HG03558 (cell line): ENCODE data around the gene PSMD6.

Experiments used
- ATAC-seq: cut with Tn5 transposase; IDR thresholded peaks from one replicate; pipeline ENCODE4 v1.9.1; 2021; ENCODE audit warnings: moderate number of reproducible peaks; ENCODE audit not compliant: unreplicated experiment; ENCODE audit errors: extremely low read depth

PSMD6 gene

DNA sequence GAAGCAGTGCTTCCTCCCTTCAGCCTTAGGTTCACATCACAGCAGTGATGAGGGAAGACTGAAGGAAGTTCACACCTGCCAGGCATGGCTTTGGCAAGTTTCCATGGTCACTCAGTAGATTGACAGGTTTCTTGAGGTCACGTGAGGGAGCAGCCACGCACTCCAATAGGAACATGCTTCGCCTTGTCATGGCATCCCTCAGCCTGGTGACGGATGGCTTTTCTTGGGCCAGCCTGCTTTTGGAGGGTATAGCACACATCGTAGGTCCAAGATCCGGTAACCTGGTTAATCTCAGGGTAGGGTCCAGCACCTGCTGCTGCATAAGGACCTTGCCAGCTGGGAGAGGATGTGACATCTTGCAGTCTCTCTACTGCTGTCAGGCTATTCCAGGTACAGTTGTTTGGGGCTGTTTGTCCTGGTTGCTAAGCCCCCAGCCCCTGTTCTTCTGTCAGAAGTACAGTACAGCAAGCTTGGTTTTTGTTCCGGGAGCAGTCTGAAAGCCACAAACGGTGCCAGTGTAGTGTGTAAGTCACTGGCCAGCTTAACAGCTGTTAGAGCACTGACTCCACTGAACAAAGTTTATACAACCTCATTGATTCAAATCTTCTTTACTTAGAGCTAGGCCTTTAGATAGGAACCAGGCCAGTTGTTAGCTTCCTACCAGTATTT is 42.3 kb downstream of the PSMD6 start:
- no peak for ATAC-seq

DNA sequence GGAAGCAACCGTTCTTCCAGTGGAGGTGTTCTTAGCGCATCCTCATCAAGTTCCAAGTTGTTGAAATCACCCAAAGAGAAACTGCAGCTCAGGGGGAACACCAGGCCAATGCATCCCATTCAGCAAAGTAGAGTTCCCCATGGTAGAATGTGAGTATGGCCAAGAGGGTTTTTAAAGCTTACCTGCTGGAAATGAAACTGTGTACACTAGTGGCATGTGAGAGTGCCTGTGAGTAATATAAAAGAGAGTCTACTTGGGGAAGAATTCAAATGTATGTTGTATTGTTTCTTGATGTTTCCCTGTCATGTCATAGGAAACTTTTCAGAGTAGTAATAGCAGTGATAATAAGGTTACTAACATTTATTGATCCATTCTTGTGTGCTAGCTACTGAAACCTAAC is 43.3 kb downstream of the PSMD6 start:
- ATAC-seq = no peak

DNA sequence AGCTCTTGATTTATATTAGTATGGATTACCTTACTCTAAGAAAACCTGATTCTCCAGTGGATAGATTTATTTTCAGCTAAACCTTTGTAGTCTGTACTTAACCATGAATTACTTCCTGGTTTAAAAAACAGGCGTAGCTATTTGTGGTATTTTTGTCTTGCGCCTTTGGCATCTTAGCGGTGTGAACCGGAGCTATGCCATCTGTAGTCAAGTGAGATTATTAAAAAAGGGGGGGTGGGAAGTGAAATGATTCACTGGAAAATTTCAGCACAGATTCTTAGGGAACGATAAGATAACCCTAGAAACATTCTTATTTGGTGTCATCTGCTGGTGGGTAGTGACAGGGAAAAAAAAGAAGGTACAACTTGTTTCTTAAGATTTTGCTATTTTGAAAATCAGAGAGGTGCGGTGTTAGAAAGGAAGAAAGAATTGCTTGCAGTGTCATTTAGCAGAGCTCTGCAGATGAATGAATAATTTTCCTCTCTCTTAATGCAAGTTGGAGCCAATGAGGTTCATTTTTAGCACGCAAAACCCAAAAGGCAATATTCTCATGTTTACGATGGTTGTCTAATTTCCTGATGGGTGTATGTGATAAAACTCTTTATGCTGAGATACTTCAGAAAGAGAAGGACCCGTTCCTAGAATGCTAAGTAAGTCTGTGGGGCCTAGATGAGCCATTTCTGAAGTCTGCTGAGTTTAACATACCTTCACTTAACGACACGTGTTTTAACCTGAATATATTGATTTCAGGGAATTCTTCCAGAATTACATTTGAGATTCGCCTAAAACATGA is 44.0 kb downstream of the PSMD6 start:
- ATAC-seq = no peak

DNA sequence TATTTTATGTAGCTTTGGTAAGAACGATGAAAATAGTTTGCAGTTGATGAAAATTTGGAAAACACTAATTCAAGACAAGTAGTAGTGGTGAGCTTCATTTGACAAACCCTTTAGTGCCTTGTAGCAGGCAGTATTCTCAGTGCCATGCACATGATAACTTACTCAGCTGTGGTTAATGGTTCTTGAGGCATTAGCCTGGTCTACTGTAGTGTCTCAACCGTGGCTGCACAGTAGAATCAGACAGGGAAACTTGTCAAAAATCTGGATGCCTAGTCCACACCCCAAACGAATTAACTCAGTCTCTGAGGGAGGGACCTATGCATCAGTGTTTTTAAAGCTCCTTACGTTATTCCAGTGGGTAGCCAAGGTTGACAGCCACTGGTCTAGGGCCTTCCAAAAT is 45.4 kb downstream of the PSMD6 start:
- no peak for ATAC-seq

DNA sequence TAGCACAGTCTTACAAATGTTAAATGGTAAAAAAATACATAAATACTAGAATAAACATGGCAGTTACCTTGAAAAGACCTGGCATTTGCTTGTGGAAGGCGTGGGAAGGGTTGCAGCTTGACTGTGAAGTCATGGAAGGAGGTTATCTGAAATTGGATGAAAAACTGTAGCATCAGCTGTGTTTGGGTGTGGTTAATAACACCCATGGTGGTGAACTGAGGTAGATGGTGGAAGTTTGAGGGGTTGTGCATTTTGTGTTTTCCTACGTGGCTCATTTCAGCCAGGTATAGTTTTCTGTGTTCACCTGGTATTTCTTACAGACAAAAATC is 46.5 kb downstream of the PSMD6 start:
- no peak for ATAC-seq

DNA sequence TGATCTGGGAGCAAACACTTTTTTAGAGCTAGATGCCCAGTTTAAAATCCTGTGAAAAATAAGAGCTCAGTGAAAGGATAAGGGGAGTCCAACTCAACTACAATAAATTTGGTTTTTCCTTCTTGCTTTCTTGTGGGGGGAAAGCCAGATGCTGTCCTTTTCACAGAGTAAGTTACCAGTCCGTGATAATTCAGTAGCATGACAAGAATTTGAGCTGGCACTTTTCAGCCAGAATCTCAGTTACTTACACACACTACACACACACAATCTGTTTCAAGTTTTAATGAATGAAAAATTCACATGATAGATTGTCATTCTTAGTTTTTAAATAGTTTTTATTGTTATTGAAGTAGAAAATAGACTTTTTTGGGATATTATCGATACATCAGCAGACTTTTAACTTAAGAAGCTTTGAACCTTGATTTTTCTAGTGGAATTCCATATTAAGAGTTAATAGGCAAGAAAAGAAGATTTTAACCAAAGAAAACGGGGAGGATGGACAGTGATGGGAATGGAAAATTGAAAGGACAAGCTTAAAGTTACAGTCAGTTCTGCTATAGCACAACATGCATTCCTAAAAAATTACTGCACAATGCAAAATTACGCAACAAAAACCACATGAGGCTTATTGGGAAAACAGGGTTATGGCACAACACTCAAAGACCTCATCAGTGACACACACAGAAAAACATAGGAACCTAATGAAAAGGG is 47.0 kb downstream of the PSMD6 start:
- ATAC-seq = no peak

DNA sequence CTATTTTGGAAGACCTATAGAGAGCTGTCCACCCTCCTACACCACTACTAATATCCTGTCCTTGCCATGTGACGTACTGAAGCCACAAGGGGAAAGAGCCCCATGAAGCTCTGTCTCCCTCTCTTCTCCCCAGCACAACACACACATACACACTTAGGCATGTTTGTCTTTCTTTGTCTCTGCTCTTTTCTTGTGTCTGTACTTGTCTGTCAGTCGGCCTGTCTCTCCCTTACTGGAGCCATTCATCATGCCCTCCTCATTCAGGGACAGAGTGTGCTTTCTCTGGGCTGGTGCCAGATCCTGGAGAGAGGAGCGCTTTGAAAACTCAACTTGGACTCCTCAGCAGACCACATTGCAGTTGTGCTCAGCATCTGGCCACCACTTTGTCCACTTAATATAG is 47.6 kb downstream of the PSMD6 start:
- ATAC-seq = no peak

DNA sequence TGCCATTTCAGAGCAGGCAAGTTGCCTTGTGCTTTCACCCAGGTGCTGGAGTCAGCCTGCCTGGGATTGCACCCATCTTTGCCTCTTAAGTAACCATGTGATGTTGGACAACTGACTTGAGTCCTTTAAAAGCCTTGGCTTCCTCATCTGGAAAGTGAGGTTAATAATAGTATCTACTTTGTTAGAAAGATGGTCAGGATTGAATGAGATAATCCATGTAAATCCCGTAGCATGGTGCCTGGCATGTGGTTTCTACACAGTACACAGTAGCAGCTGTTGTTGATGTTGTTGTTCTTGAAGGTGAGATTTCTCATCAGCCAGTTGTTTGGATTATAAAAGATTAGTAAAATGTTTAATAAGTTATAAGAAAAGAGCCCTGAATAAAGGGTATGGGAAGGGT is 48.8 kb downstream of the PSMD6 start:
- ATAC-seq = no peak

DNA sequence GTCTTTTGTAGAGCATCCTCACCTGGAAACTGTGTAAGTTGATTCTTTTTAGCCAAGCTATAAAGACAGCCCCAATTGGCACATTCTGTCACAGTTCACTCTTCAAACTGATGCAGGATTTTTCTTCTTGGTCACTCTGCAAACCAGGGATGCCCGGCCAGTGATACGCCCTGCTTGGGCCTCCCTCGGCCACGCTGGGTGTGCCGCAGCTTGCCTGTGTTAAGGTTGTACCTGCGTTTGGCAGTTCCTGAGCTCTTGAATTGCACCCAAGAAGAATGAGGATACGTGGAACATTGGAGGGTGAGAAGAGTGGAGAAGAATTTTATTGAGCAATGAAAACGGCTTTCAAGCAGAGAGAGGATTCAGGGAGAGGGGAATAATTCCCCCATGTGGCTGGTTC is 49.9 kb downstream of the PSMD6 start:
- no peak for ATAC-seq

DNA sequence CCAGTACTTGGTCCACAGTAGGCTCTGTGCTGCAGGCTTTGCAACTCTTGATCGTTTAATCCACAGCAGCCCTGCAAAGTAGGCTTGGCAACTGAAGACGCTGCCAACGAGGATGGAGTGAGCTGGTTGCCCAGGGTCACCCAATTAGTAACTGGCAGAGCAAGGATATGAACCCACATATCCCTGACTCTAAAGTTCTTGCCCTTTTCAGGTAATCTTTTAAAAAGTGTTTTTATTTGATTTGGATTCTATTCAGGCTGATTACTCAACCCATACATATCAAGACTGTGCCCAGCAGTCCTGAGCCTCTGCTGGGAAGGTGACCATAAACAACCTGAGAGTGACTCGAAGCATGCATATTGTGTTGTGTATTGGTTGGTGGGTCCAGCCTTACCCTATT is 50.3 kb downstream of the PSMD6 start:
- ATAC-seq = no peak

DNA sequence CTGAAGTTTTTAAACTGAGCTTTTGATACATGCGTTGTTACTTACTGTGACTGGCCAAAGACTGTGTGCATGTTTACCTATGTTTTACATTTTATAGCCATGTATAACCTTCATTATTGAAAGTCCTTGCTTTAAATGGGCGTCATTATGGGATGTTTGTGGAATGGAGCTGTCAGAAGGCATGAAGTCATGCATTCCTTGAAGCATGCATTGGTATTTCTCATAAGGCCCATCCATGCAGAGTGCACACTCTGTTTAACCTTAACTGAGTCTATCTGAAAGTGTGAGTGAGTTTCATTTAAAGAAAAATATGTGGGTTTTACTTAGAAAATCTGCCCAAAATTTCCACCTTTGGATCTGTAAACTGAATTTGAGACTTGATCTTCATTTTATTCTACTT is 51.1 kb downstream of the PSMD6 start:
- ATAC-seq = no peak

DNA sequence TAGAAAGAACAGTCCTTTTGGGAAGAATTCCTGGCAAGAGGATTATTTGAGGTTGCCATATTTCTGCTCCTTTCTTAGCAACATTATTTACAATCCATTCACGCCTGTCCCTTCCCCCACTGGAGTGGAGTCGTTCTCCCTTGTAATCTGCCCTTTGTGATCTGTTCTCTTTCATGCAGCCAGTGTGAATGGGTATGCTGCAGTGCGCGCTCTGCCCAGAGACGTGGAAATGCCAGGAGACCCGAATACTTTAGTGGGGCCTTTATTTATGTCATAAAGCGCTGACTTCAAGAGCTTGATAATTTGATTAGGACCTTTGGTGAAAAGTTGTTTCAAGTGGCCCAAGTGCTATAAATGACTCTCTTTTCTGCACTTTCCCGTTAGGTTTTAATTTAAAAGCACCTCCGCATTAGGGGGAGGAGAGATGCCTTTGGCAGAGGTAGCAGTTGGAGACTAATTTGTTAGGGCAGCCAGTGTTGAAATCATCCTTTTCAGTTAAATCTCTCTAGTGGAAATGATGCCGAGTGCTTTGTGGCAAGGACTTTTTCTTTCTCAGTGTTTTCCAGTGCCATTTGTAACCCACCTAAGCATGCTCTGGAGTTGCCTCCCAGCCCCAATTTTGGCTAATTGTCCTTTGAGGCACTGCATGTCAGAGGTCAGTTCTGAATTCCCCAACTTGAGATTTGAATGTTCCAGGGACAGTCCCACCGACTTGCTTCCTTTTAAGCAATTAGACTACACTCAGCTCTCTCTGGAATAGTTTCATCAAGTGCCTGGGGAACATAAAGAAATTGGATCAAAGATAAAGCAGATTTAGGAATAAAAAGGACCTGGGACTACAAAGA is 52.4 kb downstream of the PSMD6 start:
- no peak for ATAC-seq

DNA sequence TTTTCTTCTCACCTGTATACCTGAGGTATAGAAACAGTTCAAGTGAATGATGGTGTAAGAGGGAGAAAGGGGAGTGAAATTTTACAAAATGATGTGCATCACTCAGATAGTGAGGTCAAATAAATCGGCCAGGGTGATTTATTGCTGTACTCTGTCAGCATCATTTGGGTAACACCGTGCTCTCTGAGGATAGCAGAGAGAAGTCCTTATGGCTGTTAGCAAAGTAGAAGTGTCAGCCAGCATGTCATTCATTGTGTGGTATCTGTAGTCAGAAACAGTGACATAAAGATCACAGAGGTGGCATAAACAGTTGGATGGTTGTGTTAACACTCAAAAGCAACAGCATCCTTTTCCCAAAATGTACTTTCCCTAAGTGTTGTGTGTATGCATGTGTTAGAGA is 53.4 kb downstream of the PSMD6 start:
- no peak for ATAC-seq

DNA sequence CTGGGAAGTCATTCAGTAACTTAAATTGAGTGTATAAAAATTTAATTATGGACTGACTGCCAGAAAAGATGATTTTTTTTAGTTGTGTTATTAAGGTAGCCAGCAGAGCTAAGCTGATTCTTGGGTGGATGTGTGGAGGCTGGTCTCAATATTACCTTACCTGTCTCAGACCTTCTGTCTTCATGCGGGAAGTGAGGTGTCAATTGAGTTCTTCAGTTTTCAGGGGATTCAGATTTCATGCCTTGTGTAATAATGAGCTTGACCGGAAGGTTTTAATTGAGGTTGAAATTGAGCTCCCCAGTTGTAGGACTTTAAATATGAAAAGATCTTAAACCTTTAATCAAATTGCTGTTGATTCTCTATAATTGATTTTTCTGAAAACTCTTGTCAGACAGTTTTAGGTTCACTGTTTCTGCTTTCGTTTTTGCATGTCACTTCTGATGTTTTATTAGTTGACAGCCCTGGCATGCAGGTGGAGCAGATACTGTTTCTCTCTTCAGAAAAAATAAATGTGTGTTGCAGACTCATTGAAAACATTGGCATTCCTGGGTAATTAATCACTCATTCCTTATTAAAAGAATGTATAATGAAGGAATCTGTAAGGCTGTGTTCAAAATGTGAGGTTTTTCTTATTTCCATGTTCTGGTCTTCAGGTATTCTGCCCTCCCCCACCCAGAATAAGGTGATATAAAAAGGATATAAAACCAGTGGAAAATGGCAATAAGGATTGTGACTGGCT is 54.5 kb downstream of the PSMD6 start:
- ATAC-seq = peak; percentile 4

DNA sequence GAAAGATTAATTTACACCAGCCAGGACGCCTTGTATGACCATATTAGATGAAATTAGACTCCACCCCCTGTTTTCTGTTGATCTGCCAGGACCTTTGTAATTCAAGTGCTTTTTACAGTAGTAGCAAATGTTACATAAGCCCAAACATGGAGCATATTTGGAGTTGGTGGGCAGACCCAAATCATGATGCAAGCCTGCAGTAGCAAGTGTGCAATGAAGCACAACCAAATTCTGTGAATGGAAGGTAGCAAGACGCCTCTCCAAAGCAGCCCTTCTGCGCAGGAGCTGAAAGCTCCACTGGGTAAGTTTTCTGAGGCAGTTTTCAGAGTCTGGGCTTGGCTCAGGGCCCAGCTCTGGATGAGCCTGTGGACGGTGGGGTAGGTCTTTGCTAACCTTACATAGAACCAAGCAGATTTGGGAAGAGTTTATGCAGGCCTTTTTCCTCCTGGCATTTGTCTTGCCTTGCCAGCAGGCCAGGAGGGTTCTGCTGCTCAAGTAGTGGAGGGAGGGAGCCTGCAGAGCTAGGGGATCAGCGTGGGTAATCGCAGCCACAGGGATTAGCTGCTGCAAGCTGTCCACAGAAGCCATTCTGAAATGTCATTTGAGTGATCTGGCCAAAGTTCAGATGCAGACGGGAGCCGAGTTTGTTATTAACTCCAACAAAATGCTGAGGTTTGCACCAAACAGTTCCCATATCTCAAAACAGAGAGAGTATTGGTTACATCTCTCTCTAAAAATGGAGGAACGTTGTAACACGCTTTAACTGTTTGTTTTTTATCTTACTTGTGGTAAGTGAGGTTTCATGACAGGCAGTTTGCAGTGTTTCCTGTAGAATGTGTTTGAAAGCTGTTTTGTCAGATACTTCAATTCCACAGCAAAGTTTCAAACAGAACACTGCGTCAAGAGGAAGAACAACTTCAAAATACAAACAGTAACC is 55.4 kb downstream of the PSMD6 start:
- ATAC-seq = peak; percentile 39

DNA sequence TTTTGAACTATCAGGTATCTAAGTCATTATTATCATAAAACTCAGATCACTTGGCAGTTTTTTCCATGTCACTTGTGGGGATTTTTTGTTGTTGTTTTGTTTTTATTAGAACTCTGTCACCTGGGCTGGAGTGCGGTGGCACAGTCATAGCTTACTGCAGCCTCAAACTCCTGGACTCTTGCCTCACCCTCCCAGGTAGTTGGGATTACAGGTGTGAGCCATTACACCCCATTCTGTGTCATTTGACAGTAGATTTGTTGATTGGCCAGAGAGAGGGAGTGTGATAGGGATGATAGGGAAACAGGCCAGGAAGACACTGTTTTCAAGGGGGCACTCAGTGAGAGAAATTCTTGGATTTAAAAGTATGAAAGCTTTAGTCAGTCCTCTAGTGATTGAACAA is 56.4 kb downstream of the PSMD6 start:
- no peak for ATAC-seq

DNA sequence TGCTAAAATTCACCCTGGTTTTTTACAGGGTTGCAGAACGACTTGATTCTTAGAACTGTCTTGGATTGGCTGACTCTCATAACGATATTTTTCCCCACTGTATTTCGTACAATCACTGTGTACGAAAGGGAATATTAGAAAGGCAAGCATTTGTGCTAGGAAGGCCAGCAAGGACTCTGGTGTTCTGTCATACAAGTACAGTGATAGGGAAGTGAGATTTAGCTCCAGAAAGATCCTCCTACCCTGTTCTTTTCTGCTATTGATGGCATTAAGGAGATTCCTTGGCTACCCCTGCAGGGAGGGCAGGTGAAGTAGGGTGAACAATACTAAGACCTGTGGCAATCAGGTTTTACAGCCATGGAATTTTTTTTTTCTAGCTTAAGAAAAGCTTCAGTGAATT is 57.3 kb downstream of the PSMD6 start:
- no peak for ATAC-seq

DNA sequence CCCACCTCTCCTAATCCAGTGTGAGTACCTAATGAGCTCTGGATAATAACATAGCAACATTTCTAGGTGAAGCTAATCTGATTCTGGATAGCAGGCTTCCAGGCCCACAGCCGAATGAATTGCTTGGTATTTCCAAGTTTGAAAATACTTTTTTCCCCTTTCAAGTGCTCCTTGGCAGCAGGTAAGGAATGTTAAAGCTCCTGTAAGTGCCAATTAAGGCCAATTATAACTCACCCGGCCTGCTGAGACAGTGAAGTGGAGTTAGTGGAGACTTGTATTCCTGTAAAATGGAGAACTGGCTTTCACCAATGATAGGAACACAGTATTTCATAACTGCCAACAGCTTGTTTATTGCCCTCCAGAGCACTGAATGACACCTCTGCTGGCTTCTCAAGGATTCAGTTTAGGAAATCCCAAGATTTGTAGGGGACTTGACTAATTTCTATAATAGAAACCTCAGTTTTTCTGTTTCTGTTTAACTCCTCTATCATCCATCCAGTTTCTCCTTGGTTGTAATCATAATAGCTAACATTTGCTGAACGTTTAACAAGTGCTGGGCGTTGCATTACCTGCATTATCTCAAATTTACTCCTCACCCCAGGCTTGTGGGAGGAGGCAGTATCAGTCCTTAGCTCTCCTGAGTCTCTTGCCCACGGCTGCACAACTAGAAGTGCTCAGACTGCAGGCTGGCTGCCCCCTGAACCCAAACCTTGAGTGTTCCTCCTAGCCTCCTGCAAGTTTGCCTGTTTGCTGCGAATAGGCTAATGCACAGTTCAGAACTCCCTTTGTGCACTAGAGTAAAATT is 58.4 kb downstream of the PSMD6 start:
- ATAC-seq = no peak
